Measurements from ENCODE around the gene TCN2. TPM values are rescaled to one million over a fixed set of nuclear protein-coding genes. Genes with fewer than 3 reads are reported as not detected.

The TCN2 gene
- total and polyA plus RNA-seq, 2 of the 4 experiments (the other 2 are of a cell fraction), result 1.3 to 3.6 TPM

DNA sequence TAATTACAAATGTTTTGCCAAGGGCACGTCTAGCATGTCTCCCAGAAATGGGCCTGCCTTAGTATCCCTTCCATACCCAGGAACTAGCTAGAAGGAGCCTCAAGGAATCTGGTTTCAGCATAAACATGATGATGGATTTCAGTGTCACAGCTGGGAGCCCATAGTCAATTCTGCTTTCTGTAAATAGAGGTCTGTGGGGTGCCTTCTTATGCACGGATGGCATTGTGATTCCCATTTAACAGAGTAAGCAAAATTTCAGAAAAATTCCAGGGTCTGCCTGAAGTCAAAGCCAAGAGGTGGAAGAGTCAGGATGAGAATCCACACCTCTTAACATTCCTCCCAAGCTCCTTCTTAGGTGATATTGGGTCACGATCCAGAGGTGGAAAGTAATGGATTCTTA, 48.6 kb downstream of the TCN2 start:
- H3K18ac ChIP-seq (ENCODE audit: low read depth, low read length), result no peak overlapping the region
- no peak overlapping the region for H2BK15ac ChIP-seq (ENCODE audit: low read depth, low read length)
- TF ChIP-seq, protein P1, sequence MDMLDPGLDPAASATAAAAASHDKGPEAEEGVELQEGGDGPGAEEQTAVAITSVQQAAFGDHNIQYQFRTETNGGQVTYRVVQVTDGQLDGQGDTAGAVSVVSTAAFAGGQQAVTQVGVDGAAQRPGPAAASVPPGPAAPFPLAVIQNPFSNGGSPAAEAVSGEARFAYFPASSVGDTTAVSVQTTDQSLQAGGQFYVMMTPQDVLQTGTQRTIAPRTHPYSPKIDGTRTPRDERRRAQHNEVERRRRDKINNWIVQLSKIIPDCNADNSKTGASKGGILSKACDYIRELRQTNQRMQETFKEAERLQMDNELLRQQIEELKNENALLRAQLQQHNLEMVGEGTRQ (IDR thresholded peaks at IDR 0.05; ENCODE audit: low read depth, low read length), result no peak
- TF ChIP-seq, protein P2, sequence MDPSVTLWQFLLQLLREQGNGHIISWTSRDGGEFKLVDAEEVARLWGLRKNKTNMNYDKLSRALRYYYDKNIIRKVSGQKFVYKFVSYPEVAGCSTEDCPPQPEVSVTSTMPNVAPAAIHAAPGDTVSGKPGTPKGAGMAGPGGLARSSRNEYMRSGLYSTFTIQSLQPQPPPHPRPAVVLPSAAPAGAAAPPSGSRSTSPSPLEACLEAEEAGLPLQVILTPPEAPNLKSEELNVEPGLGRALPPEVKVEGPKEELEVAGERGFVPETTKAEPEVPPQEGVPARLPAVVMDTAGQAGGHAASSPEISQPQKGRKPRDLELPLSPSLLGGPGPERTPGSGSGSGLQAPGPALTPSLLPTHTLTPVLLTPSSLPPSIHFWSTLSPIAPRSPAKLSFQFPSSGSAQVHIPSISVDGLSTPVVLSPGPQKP (IDR thresholded peaks at IDR 0.05; ENCODE audit: borderline replicate concordance, low read depth, low read length), result no peak
- TF ChIP-seq MAFK (IDR thresholded peaks at IDR 0.05; ENCODE audit: low read depth, low read length) (no peak), MAZ (IDR thresholded peaks at IDR 0.05; ENCODE audit: borderline replicate concordance, low read depth, low read length) (no peak), RAD21 (IDR thresholded peaks at IDR 0.05; ENCODE audit: low read length) (no peak), RCOR1 (IDR thresholded peaks at IDR 0.05; ENCODE audit: insufficient replicate concordance, low read length) (no peak), MXI1 (IDR thresholded peaks at IDR 0.05; ENCODE audit: borderline replicate concordance, low read depth, low read length) (no peak), POLR2A (IDR thresholded peaks at IDR 0.05; ENCODE audit: low read depth, low read length) (no peak), CEBPB (IDR thresholded peaks at IDR 0.05; ENCODE audit: low read depth, low read length) (no peak), BHLHE40 (IDR thresholded peaks at IDR 0.05; ENCODE audit: low read depth, low read length) (no peak), SMC3 (IDR thresholded peaks at IDR 0.05; ENCODE audit: low read depth, low read length) (no peak), RFX5 (IDR thresholded peaks at IDR 0.05; ENCODE audit: low read depth, low read length) (no peak), FOS (IDR thresholded peaks at IDR 0.05; ENCODE audit: low read depth, low read length) (no peak), NFE2L2 (IDR thresholded peaks at IDR 0.05; ENCODE audit: low read depth, low read length) (no peak)
- TF ChIP-seq, protein P3, sequence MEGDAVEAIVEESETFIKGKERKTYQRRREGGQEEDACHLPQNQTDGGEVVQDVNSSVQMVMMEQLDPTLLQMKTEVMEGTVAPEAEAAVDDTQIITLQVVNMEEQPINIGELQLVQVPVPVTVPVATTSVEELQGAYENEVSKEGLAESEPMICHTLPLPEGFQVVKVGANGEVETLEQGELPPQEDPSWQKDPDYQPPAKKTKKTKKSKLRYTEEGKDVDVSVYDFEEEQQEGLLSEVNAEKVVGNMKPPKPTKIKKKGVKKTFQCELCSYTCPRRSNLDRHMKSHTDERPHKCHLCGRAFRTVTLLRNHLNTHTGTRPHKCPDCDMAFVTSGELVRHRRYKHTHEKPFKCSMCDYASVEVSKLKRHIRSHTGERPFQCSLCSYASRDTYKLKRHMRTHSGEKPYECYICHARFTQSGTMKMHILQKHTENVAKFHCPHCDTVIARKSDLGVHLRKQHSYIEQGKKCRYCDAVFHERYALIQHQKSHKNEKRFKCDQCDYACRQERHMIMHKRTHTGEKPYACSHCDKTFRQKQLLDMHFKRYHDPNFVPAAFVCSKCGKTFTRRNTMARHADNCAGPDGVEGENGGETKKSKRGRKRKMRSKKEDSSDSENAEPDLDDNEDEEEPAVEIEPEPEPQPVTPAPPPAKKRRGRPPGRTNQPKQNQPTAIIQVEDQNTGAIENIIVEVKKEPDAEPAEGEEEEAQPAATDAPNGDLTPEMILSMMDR (conservative IDR thresholded peaks at IDR 0.05; ENCODE audit: low read depth, low read length), result no peak
- in situ Hi-C loops (cut with MboI; ENCODE audit: low sequenced_read_pairs) (no loop called here), dilution Hi-C loops (cut with HindIII; ENCODE audit: low sequenced_read_pairs, unreplicated experiment) (no loop called here), intact Hi-C loops (cut with micrococcal nuclease) (no loop called here)
- DNase-seq (no peak), ATAC-seq (ENCODE audit: low read depth) (no peak)
- no peak overlapping the region for H3K4me3 ChIP-seq (ENCODE audit: insufficient read depth, low read depth, low read length)
- peaks cover 0 to 8% of the 10 kb centered on the region in 2 experiments; a peak in 1 of 4 replicates for H3K79me1 ChIP-seq (ENCODE audit: low read depth in 1 of 2, low read length in 2 of 2)
- no peak overlapping the region for H2AK5ac ChIP-seq (ENCODE audit: low read depth, low read length)
- no peak overlapping the region for H2AK9ac ChIP-seq (replicated peaks; ENCODE audit: low read depth, low read length, poor library complexity)
- H4K20me1 ChIP-seq (ENCODE audit: insufficient read depth, low read length), result no peaks in the 10 kb centered on the region
- H3K9me3 ChIP-seq (ENCODE audit: control insufficient read depth, insufficient read depth, low read length), result no peaks in the 10 kb centered on the region
- no peak overlapping the region for H3K4me2 ChIP-seq (ENCODE audit: low read depth, low read length)
- H3K9me1 ChIP-seq (ENCODE audit: insufficient read depth, low read length), result no peaks in the 10 kb centered on the region
- POLR2A ChIA-PET (ENCODE audit: unreplicated experiment), result no interaction called here
- no peaks in the 10 kb centered on the region for H3K27me3 ChIP-seq (ENCODE audit: control insufficient read depth, insufficient read depth, low read length)
- H3K56ac ChIP-seq (ENCODE audit: extremely low read depth, insufficient read depth, low read length), result no peak overlapping the region
- H3K14ac ChIP-seq (replicated peaks; ENCODE audit: low read depth, low read length), result no peak overlapping the region
- no peaks in the 10 kb centered on the region for H3K4me1 ChIP-seq (ENCODE audit: control insufficient read depth, insufficient read depth, low read length)
- no TSS peak for BruUV-seq (replicated peaks)
- H2BK120ac ChIP-seq (ENCODE audit: low read depth, low read length), result no peak overlapping the region
- H2BK20ac ChIP-seq (ENCODE audit: low read depth, low read length), result no peak overlapping the region
- no peak overlapping the region for H2AFZ ChIP-seq (replicated peaks; ENCODE audit: low read length, poor library complexity)
- no peak overlapping the region for H3K9ac ChIP-seq (ENCODE audit: low read depth, low read length)
- no peak overlapping the region for H3K23ac ChIP-seq (ENCODE audit: low read depth, low read length)
- H2BK5ac ChIP-seq (ENCODE audit: low read depth, low read length, poor library complexity, severe bottlenecking), result no peak overlapping the region
- H3K27ac ChIP-seq (ENCODE audit: insufficient read depth, low read length), result no peak overlapping the region
- WGBS, 2 experiments (ENCODE audit: extremely low coverage in 2 of 2, insufficient read length in 1 of 2), result no CpG with 5 or more reads among the region's 3 CpGs
- no peak overlapping the region for H4K5ac ChIP-seq (ENCODE audit: low read depth, low read length)
- CTCF ChIA-PET, result no interaction called here
- H3K4ac ChIP-seq (ENCODE audit: low read depth, low read length), result no peak overlapping the region
- peaks cover 2% of the 10 kb centered on the region for H3K36me3 ChIP-seq (ENCODE audit: control insufficient read depth, insufficient read depth, low read length)
- H4K8ac ChIP-seq (ENCODE audit: low read depth in 2 of 2, low read length in 2 of 2), result no peak overlapping the region
- H4K91ac ChIP-seq (ENCODE audit: insufficient read depth, low read depth, low read length), result no peak overlapping the region
